ENCODE measurements around the gene TBX3.

Gene TBX3

DNA sequence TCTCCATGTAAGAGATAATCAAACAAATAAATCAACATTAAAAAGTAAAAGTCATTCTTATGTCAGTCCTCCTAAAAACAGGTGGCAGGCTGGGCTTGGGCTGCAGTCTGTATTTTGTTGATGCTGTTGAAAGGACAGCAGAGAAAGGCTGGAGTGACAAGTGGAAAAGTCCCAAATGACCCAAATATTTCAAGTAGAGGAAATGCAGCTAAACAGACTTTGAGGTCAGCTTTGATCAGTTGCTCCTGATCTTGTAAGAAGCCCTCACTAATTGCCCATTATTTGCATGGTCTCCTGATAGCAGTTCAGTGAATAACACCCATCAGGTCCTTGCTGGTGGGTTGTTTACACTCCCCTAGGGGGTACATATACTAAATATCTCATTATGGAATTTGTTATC is 24.9 kb downstream of the TBX3 start:
- no peak for DNase-seq (ENCODE audit: low read depth)

DNA sequence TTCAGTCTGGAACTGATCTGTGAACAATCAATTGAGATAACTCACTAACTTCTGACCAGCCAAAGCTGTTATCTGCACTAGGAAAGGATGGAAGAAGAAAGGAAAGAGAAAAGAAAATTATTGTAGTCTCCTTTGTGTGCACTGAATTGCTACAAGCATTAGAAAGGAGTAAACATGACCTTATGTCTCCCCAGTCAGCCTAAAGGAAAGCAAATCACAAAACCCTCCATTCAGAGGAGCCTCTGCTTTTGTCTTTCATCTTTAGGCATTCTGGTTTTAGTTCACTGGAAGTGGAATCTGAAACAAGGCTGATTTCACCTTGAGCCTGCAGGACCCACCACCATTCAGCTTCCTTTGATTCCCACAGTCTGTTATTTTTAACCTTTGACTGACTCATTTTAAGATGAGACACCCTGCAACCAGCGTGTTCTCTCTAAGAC is 26.0 kb downstream of the TBX3 start:
- H3K4me3 ChIP-seq (ENCODE audit: low read length): no peak overlapping the region
- TF ChIP-seq, protein P1, sequence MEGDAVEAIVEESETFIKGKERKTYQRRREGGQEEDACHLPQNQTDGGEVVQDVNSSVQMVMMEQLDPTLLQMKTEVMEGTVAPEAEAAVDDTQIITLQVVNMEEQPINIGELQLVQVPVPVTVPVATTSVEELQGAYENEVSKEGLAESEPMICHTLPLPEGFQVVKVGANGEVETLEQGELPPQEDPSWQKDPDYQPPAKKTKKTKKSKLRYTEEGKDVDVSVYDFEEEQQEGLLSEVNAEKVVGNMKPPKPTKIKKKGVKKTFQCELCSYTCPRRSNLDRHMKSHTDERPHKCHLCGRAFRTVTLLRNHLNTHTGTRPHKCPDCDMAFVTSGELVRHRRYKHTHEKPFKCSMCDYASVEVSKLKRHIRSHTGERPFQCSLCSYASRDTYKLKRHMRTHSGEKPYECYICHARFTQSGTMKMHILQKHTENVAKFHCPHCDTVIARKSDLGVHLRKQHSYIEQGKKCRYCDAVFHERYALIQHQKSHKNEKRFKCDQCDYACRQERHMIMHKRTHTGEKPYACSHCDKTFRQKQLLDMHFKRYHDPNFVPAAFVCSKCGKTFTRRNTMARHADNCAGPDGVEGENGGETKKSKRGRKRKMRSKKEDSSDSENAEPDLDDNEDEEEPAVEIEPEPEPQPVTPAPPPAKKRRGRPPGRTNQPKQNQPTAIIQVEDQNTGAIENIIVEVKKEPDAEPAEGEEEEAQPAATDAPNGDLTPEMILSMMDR (conservative IDR thresholded peaks at IDR 0.05; ENCODE audit: low read length): no peak
- no peak for DNase-seq (ENCODE audit: low read depth)

More for the DNA sequence above, 24.9 kb downstream of the TBX3 start:
- TF ChIP-seq, protein P1 (conservative IDR thresholded peaks at IDR 0.05; ENCODE audit: low read length): no peak
- no peak overlapping the region for H3K4me3 ChIP-seq (ENCODE audit: low read length)

DNA sequence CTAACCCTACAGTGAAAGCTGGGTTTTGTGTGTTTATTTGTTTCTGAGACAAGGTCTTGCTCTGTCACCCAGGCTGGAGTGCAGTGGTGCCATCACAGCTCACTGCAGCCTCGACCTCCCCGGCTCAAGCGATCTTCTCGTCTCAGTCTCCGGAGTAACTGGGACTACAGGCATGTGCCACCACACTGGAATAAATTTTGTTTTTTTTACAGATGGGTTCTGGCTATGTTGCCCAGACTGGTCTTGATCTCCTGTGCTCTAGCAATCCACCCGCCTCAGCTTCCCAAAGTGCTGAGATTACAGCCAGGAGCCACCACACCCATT is 26.4 kb downstream of the TBX3 start:
- TF ChIP-seq, protein P1 (conservative IDR thresholded peaks at IDR 0.05; ENCODE audit: low read length): no peak
- no peak overlapping the region for H3K4me3 ChIP-seq (ENCODE audit: low read length)
- DNase-seq (ENCODE audit: low read depth): no peak

DNA sequence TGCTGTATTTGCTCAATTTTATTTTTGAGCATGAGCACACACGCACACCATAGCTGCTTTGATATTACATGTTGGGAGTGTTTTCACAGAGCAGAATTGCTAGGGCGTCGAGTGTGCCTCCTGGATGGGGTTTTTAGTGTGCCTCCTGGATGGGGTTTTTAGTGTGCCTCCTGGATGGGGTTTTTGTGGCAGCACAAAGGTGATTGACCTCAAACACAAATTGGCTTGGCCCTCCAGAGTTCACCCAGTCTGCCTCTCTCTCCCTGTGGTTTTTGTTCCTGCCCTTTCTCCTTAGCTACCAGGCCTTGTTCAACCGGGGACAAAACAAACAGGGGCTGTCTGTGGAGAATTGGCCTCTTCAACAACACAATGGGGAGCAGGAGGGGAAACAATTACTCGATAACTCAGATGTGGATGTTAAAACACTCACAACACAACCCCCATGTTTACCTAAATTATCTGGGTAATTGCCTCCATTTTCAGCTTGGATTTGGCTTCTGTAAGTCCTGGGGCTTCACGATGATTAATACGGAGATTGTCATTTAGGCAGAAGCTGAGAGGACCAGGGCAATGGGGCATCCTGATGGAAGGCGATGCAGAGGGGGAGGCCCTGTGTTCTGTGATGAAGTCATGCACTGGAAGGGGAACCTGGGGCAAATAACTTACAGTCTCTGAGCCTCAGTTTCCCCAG is 26.9 kb downstream of the TBX3 start:
- TF ChIP-seq, protein P1 (conservative IDR thresholded peaks at IDR 0.05; ENCODE audit: low read length): no peak
- no peak overlapping the region for H3K4me3 ChIP-seq (ENCODE audit: low read length)
- DNase-seq (ENCODE audit: low read depth): no peak

DNA sequence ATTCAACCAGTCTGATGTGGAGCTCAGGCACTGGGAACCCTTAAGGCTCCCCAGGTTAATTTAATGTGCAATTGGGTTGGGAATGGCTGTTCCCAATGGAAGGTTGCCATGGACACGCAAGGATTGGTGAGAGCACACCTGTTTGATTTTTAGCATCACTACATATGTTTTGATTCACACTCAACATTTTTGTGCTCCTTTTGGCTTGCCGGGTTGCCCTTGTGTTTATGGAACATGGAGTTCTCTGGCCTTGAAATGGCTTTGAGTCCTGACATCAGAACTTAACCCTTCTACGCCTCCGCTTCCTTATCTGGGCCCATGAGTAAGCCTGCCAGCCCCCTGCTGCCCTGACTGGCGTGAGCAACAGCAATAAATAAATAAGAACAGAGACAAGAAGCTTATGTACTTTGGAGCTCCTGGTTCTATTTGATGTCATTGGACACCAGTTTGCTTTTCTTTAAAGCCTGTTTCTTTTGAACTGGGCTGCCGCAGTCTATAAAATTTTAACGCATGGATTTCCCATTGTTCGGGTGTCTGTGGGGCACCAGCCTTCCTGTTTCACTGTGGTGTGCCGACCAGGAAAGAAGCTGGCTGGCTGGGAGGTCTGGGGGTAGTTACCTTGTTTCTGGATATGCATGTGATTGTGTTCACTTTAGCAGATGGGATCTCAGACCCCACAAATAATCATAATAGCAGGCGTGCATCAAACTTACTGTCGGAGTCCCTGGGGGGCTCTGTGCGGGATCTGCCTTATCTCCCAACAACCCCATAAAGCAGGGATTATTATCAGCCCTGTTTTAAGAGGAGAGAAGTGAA is 27.8 kb downstream of the TBX3 start:
- DNase-seq (ENCODE audit: low read depth): no peak
- no peak overlapping the region for H3K4me3 ChIP-seq (ENCODE audit: low read length)
- TF ChIP-seq, protein P1 (conservative IDR thresholded peaks at IDR 0.05; ENCODE audit: low read length): no peak

GRCh38 chr12:114649585-114649984 is 34.4 kb downstream of the TBX3 start:
- no peak for DNase-seq (ENCODE audit: low read depth)
- TF ChIP-seq, protein P1 (conservative IDR thresholded peaks at IDR 0.05; ENCODE audit: low read length): no peak

GRCh38 chr12:114648711-114649110 is 35.3 kb downstream of the TBX3 start:
- H3K4me3 ChIP-seq (ENCODE audit: low read length): no peak overlapping the region
- TF ChIP-seq, protein P1 (conservative IDR thresholded peaks at IDR 0.05; ENCODE audit: low read length): no peak
- DNase-seq (ENCODE audit: low read depth): no peak

More at GRCh38 chr12:114649585-114649984, 34.4 kb downstream of the TBX3 start:
- H3K4me3 ChIP-seq (ENCODE audit: low read length): no peak overlapping the region

Measured in AG10803 (cell line).